NCI-H446 (cell line): ENCODE measurements around the gene KIAA1671.
"Not testable (repeated sequence)": the region's sequence is repeated elsewhere in the genome, so short reads cannot be mapped to it uniquely, and the experiment has no call there.

Experiments used
- DNase-seq, 2 experiments: peaks; one replicate each; lab custom pipeline; 2025; lab: John Stamatoyannopoulos, UW

KIAA1671 gene

GRCh38 chr22:25200967-25201366, 248.5 kb downstream of the KIAA1671 start:
- DNase-seq = no peak

DNA sequence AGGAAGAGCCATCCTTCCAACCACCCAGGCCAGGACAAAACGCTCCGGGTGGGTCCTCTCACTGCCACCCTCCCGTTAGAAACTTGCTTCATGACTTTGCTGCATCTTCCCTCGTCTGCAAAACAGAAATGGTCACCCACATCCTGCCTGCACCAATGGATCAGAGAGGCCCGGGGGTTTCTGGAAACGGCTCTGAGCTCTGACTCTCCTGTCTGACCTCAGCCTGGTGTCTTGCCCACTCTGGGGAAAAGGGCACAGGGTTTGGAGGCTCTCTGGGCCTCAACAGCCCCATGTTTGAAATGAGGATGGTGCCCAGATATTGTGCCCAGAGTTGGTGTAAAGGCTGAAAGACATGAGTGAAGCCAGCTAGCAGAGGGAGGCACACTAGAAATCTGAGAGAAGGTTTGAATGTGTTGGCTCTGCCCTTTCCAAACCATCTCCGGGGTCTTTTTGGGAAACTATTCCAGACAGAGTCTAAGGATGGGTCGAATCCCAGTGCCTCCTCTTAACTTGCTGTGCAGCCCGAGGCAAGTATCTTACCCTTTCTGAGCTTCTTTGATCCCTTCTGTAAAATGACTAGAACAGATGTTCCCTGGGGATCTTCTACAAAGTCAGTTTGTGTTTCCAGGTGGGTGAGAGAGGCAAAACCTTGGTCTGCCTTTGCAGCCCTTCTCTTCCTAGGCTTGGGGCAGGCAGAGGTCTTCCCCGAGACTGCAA, 249.2 kb downstream of the KIAA1671 start:
- no peak for DNase-seq

DNA sequence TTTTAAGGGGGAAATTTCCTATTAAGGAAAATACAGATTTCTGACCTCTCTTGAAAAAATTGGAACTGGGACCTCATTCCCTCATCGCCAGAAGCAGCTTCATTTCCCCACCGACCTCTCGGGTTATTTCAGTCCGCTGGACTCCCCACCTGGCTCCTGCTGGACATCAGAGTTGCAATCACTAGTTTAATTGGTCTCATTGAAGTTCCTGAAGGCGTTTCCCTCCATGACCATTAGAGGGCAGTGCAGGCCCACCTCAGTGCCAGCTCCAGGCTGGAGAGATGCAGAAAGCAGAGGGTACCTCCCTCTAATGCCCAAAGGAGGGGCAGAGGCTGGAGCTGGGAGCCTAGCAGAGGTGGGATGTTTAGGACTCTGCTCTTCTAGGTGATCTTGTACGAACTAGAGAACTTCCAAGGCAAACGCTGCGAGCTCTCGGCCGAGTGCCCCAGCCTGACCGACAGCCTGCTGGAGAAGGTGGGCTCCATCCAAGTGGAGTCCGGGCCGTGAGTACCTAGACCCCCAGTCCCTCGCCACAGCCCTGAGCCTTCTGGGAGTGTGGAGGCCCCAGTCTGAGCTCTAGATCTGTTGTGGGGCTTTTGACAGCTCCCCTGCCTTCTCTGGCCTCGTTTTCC, 249.9 kb downstream of the KIAA1671 start:
- peak; percentile 41 to 70 for DNase-seq

- DNase-seq = no peak
These were observed 250.6 kb downstream of the KIAA1671 start for GRCh38 chr22:25203082-25203481.

DNA sequence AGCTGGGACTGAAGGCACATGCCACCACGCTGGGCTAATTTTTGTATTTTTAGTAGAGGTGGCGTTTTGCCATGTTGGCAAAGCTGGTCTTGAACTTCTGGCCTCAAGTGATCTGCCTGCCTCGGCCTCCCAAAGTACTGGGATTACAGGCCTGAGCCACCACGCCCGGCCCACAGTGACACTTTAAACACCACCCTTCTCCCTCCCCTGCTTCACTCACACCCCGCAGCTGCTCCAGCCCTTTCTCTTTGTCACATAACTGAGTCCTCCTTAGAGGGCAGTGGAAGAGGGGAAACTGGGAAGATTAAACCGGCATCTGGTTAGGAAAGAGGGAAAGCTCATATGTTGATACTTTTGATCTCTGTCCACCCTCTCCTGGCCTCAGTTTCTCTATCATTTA, 252.0 kb downstream of the KIAA1671 start:
- DNase-seq = not testable (repeated sequence)

- no peak for DNase-seq
These were observed 253.3 kb downstream of the KIAA1671 start for GRCh38 chr22:25205847-25206246.

GRCh38 chr22:25206998-25207397, 254.5 kb downstream of the KIAA1671 start:
- no peak for DNase-seq

- DNase-seq = no peak
These were observed 255.1 kb downstream of the KIAA1671 start for GRCh38 chr22:25207553-25208157.

DNA sequence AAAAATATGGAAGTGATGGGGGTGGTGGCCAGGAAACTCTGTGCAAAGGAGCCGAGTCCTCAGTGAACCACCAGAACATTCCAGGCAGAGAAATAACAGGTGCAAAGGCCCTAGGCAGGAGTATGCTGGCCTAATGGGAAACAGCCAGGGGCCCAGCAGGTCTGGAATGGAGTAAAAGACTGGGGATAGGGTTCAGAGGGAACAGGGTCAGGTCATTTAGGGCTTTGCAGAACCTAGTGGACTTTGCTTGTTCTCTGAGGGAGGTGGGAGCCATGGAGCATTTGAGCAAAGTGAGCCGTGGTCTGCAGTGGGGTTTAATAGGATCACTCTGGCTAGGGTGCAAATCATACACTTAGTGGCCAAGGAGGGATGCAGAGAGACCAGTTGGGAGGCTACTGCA, 255.8 kb downstream of the KIAA1671 start:
- DNase-seq = no peak

DNA sequence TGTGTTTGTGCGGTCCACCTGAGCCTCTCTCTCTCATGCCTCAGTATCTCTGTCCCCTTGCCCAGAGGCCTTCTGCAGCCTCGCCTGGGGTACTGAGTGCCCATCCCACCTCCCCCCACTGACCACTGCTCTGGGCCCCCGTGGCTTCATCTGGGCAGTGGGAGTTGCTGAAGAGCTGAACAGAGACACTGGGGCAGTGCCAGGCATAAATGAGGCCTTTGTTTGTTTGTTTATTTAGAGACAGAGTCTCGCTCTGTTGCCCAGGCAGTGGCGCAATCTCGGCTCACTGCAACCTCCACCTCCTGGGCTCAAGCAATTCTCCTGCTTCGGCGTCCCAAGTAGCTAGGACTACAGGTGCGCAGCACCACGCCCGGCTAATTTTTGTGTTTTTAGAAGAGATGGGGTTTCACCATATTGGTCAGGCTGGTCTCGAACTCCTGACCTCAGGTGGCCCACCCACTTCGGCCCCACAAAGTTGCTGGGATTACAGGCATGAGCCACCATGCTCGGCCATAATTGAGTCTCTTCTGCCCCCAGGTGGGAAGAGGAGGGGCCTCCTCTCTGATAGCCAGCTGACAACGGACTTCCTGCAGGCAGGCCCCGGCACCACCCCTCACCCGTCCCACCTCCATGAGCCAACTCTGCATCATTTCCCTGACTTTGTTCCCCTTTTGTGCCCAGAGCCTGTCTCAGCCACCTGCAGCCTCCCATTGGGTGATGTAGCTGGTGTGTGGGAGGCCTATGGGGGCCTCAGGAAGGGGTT, 256.4 kb downstream of the KIAA1671 start:
- DNase-seq = no peak

DNA sequence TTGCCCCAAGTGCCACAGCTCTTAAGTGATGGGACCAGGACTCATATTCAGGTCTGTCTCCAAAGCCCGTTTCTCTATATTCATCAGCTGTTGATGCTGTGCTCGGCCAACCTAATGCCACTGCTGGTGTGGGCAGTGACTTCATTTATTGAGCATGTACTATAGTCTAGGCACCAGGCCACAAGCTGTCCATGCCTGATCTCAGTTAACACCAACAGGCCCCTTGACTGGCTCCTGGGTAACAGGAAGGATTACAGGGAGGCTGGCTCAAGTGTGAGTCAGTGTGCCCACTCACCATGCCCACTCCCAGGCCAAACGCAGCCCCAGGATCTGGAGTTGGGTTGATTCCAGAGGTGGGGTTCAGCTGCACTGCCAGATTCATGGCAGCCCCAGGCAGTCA, 258.3 kb downstream of the KIAA1671 start:
- no peak for DNase-seq

DNA sequence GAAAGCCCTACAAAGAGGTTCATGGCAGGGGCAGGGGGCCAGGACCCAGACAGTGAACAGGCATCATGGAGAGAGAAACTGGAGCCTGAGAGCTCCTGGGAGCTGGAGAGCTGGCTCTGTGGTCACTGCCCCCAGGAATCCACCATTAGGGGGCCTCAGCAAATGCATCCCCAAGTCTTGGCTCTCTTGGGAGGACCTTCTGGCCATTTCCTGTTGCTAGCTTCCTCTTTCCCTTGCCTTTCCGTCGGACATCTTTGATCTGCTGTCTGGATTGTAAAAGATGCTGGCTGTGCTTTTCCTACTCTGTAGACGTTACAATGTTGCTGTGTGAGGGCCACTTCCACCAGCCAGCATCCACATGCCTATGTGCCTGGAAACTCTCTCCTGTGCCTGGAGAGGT, 259.8 kb downstream of the KIAA1671 start:
- DNase-seq = no peak

DNA sequence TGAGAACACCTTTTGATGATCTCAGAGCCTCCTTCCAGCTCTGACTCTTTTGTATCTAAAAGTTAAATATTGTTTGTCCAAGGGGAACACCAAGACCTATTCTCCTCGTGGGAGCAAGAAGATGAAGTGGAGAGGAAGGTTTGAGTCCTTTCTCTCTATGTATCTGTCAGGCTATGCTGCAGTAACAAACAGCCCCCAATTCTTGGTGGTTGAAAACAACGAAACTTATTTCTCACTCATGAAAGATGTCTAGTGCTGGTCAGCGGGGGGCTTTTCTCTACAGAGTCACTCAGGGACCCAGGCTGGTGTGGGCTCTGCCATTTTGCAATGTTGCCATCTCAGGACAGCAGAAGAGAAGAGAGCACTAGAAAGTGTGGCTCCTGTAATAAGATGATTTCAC, 260.7 kb downstream of the KIAA1671 start:
- no peak for DNase-seq

DNA sequence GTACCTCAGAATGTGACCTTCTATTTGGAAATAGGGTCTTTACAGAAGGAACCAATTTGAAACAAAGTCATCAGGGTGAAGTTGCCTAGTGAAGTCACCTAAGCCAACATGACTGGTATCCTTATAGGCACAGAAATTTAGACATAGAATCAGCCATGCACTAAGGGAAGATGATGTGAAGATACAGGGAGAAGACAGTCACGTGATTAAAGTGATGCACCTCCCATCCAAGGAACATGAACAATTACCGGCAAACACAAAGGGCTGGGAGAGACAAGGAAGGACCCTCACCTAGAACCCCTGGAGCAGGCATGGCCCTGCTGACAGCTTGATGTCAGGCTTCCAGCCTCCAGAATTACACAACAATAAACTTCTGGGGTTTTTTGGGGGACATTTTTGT, 263.7 kb downstream of the KIAA1671 start:
- DNase-seq = no peak

- no peak for DNase-seq
These were observed 266.7 kb downstream of the KIAA1671 start, which contains the start of gene CRYBB2 for GRCh38 chr22:25219211-25219689. Gene CRYBB2, plus strand, starts transcription at chr22:25219639. Its CDS starts 1,791 bp downstream, at chr22:25221430.

- DNase-seq = no peak
These were observed 267.5 kb downstream of the KIAA1671 start for GRCh38 chr22:25219948-25220442.

DNA sequence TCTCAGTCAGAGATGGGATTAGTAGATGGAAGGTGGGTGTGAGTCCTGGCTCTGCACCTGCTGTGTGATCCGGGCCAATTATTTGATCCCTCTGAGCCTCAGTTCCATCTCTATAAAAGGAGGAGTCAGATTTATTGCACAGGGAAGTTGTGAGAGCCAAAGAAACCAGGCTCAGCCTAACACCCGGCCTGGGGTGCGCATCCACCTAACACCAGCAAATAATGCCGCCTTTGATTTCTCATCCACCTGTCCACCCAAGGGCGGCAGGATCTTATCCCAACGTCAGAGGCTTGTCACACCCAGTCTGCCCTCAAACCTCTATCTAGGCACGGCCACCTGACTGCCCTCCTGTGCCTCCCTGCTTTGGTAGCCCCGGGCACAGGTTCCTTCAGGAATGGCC, 269.3 kb downstream of the KIAA1671 start:
- DNase-seq = no peak

- DNase-seq = no peak
These were observed 270.8 kb downstream of the KIAA1671 start for GRCh38 chr22:25223269-25223850.

- DNase-seq = no peak
These were observed 276.3 kb downstream of the KIAA1671 start for GRCh38 chr22:25228822-25229221.

DNA sequence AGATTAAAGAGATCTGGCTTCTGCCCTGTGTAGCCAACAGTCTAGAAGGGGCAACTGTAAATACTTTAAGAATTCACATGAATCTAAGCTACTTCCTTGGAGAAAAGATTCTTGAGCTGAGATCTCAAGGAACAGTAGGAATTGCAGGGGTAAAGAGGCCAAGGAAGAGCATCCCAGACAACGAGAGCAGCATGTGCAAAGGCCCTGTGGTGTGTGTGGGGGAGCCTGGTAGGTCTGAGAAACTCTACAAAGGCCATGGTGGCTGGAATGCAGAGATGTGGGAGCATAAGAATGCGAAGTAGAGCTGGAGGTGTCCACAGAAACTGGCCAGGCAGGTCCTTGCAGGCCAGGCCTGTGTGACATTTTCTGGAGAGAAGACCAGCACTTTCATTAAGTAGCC, 278.2 kb downstream of the KIAA1671 start:
- not testable (repeated sequence) for DNase-seq

DNA sequence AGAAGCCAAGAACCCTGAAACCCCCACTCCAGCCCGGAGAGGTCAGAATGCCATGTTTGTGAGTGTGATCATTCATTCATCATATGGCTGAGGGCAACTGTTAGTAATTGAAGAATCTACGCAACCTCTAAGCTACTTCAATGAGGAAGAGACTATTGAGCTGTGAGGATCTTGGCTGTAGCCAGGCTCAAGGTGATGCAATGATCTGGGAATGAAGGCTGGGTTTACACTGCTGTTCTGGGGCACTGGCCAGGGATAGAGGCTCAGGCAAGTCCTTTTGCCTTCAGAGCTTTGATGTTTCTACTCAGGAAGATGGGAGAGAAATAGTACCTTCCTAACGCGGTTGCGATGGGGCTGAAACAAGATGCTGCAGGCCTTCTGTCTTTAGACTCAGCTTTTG, 279.8 kb downstream of the KIAA1671 start:
- no peak for DNase-seq

DNA sequence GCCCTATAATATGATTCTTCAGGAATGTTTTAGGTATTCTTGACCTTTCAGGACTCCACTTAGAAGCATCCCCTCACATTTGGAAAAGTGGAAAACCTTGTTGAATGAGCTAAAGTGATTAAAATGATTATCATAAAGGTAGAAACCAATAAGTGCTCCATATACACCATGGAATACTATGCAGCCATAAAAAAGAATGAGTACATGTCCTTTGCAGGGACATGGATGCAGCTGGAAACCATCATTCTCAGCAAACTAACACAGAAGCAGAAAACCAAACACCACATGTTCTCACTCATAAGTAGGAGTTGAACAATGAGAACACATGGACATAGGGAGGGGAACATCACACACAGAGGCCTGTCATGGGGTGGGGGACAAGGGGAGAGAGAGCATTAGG, 281.2 kb downstream of the KIAA1671 start:
- DNase-seq = not testable (repeated sequence)
